Stimulated activated CD8-positive, alpha-beta memory T cell treated with anti-CD3 and anti-CD28 coated beads, Interleukin-15, amount 100 ng/mL, for 4 hours (primary cell): ENCODE data around the gene ADAMTS2.
"Not testable (repeated sequence)": the region's sequence is repeated elsewhere in the genome, so short reads cannot be mapped to it uniquely, and the experiment has no call there.

Experiments used
- DNase-seq, 2 donors: peaks; one replicate each; pipeline ENCODE4 v3.0.0-alpha.2; 2020; ENCODE audit warnings: low read depth in 2 of 2

ADAMTS2 gene

DNA sequence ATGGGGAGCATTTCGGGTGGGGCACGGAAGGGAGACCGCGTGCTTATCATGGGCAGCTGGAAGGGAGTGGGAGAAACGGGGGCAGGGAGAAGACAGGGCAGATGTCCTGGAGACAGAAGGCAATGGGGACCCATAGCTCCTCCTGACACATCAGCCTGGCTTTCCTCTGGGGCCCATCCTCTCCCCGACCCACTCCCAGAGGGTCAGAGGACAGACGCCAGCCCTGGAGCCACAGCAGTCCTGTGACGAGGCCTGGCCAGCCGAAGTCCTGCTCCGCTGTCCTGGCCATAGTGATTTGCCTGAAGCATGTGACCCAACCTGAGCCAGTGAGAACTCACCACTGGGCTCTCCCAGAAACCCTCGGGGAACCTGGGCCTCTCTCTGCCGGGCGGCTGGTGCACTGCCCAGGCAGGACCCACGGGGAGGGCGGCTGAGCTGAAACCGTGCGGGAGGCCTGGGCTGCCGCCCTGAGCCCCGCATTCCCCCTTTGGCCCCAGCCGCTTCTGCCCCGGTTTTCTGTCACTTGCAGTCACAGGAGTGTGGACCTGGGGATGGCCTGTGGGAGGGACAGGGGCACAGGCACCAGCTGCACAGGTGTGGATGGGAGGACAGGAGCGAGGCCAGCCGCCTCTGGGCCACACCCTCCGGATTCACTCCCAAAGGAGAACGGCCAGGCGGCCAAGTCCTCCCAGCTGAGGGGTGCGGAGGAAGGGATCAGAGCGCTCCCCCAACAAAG, 19.8 kb downstream of the ADAMTS2 start:
- no peak for DNase-seq

- DNase-seq = no peak
Observed at GRCh38 chr5:179324760-179325295, 20.4 kb downstream of the ADAMTS2 start.

DNA sequence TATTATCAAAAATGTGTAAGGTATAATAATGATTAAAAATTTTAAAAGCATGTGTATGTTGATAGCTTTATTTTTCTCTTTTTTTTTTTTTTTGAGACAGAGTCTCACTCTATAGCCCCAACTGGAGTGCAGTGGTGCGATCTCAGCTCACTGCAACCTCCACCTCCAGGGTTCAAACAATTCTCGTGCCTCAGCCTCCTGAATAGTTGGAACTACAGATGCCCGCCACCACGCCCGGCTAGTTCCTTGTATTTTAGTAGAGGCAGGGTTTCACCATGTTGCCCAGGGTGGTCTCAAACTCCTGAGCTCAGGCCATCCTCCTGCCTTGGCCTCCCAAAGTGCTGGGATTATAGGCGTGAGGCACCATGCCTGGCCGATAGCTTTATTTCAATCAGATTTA, 20.9 kb downstream of the ADAMTS2 start:
- not testable (repeated sequence) for DNase-seq

DNA sequence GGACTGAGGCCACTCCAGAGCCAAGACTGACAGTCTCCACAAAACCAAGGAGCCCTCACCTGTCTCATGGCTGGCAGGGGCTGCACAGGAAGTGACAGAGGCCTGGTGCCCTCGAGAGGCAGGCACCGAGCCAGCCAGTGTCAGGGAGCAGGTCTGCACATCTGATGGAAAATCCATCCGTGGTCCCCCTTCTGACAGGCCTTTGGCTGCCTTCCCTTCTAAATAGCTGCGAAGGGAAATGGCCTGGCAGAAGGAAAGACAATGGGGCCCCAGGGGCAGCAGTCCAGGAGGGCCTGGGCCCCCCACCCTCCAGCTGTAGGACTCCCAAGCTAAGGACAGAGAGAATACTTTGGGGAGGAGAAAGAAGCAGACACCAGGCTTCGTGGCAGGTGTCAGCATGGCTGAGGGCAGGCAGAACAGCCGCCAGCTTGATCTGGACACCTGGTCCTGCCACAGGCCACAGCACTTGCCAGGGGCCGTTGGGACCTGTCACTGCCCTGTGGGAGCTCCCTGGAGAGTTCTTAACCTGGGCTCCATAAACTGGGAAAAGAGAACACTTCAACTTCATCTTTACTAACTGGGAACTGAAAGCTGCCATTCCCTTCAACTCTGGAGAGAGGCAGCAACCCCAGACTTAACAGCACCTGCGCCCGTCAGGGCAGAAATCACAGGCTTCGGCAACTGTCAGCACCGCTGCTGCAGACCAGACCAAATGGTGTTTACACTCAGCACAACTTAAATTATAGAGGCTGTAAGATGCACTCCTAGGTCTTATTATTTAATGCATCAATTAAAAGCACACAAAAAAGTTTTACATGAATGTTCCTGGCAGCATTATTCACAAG, 22.0 kb downstream of the ADAMTS2 start:
- no peak for DNase-seq

DNA sequence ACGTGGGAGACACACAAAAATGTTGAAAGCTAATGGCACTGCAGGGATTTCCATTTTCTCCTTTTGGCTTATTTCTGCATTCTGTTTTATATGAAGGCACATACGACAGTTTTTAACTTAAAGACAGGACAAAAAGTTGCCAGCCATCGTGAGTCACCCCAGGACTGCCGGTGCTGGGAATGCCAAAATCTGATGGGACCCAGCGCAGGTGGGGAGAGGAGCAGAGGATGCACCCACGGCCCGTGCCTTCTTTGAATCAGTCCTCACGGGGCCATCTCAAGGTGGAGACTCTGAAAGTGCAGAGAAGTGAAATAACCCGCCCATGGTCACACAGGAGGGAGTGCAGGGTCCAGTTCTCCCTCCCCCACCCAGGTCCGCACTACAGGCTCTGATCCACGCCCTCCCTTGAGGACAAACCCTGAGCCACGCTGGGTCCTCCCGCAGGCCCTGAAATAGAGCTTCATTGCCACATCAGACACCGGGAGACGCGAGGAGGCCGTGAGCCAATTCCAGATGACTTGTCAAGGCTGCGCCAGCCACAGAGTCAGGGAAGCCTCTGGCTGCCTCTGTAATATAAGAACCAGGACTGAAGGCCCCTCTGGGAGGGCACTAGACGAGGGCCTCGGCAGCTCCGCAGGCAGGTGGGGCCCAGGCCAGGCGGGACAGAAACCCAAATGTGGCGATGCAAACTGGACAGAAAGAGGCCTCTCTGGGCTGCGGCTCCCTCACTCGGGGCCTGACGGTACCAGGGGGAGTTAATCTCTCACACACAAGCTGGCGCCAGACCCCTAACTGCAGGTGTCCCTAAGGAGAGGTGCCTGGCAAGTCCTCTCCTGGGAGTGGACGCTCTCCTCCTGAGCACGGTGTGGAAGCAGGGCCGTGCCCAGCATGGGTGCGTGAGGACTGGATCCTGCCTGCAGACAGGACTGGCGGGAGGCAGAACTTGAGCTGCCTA, 22.9 kb downstream of the ADAMTS2 start:
- DNase-seq = no peak

DNA sequence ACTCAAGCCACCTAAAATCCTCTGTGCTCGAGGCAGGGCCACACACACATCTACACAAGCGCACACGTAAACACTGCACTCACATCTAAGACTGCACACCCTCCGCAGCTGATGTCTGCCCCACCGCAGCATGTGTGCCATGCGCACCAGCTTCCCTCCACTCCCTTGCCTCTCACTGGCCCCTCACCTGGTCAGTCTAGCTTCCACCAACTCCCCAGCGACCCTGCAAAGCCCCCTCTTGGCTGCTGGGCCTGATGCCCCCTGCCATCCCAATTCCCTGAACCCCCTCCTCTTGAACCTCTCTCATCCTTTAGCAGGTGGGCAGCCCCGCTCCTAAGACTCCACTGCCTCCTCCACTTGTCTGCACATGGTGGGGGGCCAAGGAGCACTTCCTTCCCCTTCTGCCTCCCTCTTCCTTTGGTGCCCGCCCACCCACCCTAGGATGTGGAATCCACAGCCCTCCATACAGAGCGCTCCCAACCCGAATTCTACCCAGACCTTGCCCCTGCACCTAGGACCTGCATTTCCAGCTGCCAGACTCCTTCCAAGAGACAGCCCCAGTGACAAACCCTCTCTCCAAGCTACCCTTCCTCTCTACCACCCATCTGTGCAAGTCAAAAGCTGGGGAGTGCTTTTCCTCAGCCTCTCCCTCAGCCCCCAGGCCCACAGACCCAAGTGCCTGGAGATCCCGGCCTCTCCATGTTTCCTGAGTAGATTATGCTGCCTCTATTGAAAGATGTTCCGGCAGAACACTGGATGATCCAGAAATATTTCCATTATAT, 23.9 kb downstream of the ADAMTS2 start:
- DNase-seq = no peak

DNA sequence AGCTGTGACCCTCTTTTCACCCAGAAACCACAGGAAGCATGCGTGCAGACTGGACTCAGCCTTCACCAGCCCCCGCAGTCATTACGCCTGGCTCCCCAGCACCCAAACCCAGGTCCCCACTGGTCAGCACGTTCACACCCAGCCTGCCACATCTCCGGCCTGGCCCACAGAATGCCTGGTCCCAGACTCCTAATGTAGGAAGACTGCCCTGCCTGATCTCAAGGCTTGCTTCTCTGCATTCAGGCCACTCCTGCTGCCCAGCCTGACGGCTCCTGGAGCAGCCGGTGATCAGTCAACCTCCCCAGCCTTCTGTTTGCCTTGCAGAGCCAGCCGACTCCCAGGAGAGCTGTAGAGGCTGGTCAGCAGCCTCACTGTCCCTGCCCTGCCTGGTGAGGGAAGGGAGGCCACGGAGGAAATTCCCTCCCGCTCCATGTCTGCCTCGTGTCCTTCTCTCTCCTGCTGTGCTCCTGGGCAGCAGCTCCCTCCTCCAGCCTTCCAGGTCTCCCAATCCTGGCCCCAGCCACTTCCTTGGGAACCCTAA, 25.4 kb downstream of the ADAMTS2 start:
- no peak for DNase-seq

DNA sequence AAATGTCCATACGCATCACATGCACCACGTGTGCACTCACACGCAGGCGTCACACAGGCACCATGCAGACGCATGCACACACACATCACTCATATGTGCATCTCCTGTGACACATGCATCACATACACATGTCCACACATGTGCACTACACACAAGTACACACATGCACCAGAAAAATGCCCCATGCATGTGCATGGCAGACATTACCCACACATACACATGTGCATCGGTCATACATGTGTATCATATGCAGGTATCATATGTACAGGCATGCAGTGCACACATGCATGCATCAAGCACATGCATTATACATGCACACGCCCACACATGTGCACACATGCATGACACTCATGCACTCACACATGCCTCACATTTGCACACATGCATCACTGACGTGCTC, 26.1 kb downstream of the ADAMTS2 start:
- DNase-seq = no peak

GRCh38 chr5:179318221-179318955, 26.9 kb downstream of the ADAMTS2 start:
- DNase-seq = no peak

DNA sequence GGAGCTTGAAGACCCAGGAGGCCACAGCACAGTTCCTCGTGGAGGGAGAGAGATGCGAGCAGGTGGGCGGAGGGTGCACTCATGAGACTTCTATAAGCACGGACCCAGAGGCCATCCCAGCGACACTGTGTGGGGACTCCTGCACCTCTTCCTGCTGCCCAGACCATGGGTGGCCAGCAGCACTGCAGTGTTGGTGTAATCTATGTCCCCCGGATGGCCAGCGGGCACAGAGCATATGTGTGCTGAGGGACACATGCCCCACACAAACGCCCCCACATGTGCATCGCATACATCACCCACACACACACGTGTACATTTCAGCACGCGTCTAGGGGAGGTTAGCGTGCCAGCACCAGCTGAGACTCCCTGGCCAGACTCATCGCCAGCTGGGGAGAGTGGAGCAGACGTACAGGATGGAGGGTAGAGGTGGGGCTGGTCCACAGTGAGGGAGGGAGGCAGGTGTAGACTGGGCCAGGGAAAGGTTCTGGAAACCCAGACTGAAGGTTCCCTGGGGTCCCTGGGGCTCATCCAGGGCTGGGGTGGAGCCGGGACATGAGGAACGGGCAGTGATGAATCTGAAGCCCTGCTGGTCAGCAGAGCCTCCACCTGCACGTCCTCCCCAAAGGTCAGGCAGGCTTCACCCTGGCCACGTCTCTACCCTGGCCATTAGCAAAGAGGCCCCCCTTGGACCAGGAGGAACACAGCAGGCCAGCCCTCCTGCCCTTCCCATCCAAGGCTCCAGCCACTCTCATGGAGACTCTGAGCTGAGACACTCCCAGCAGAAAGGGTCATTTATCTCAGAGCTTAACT, 27.6 kb downstream of the ADAMTS2 start:
- no peak for DNase-seq

- no peak for DNase-seq
Observed at GRCh38 chr5:179316982-179317381, 28.3 kb downstream of the ADAMTS2 start.

DNA sequence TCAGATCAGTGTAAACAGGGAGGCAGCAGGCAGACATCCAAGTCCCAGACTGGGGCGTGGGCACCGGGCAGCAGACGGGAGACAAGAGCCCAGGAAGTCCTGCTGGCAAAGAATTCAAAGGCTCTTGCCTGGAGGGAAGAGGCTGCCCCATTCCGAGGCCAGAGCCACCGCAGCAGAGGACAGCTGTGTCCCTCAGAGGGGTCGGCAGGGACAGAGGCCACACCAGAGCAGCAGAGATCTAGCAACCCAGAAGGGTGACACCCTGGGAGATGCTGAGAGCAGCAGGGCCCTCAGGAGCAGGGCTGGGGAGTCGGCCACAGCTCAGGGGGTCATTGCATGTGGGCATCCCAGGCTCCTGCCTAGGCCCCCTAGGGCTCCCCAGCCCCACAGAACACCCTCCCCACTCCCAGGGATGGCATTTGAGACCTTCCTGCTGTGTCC, 29.1 kb downstream of the ADAMTS2 start:
- no peak for DNase-seq

DNA sequence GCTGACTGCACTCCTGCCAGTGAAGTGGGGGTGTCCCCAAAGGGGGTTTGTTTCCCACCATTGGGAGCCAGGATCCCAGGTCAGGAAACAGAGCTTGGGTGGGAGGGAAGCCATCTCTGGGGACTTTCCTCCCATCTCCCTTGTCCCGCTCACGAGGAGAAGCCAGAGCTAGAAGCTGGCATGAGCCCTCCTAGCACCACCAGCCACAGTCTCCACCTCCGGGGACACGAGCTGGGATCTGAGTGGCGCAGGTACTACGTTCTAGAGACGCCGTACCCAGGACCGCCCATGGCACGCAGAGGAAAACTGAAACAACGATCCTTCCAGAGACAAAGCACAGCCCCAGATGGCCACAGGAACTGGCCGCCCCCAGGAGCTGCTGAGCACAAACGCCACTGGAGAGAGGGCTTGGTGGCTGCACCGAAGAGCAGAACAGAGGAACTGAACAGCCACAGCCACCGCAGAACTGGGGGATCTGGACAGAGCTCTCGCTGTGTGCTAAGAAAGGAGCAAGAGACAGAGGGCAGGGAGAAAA, 29.8 kb downstream of the ADAMTS2 start:
- no peak for DNase-seq

DNA sequence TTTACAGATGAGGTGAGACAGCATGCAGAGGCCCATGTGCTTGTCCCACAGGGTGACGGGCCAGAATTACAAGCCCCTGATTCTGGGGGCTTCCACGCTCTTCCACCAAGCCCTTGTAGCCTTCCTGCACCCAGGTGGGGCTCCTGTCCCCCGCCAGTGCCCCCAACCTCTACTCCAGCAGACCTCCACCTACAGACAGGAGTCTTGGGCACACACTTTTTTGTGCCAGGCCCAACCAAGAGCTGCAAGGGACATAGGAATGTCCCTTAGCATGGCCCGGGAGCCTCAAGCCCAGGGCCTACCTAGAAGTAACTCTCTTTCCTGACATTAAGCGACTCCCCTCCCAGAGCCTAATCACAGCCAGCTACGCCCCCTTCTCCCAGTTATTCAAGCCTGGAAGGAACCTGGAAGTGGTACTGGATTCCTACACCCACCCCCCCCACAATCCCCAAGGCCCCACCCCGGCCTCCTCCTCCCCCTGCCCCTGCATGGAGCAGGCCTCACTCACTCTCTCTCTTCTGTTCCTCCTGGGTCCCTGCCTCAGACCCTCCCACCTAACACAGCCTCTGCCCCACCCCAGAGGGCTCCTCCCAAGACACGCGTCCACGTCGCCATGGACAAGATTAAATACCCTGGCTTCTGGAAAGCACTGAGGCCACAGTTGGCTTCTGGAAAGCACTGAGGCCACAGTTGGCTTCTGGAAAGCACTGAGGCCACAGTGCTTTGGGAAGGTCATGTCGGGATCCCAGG, 30.5 kb downstream of the ADAMTS2 start:
- DNase-seq = no peak

GRCh38 chr5:179313849-179314521, 31.3 kb downstream of the ADAMTS2 start:
- DNase-seq = no peak

DNA sequence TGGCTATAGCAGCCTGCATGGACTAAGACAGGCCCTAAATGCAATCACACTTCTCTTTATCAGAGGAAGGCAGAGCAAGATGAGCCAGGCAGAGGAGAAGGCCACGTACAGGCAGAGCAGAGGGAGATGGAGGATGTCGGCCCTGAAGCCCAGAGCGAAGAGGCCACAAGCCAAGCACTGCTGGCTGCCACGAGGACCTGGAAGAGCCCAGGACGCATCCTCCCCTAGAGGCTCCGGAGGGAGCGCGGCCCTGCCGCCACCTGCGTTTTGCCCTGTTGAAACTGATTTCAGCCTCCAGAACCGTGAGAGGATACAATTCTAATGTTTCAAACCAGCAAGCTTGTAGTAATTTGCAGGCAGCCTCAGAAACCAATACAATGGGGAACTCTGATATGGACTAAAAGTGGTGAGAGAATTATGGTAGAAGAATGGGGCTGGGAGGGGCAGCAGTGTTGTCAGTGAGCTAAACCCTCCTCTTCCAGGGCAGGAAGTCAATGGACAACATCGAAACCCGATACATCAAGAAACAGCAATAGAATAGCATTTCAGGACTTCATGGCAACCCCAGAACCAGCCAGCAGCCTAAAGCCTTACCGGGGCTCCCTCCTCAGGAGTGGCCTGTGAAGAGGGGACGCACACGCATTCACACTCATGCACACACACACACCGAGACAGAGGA, 32.6 kb downstream of the ADAMTS2 start:
- no peak for DNase-seq

GRCh38 chr5:179311581-179311980, 33.7 kb downstream of the ADAMTS2 start:
- DNase-seq = no peak
